CD4-positive, alpha-beta T cell (primary cell): ENCODE measurements around the gene RGR. TPM values are rescaled to one million over a fixed set of nuclear protein-coding genes. Genes with fewer than 3 reads are reported as not detected.

Source experiments
- ATAC-seq: fragments of 200-7000 bp; cut with Tn5 transposase; one replicate; pipeline ENCODE4 v1.10.0; 2022; ENCODE audit warnings: mild to moderate bottlenecking; ENCODE audit not compliant: poor library complexity
- CTCF ChIA-PET: fragments of 350-600 bp; sonication (Branson Sonifier 250); formaldehyde crosslinking; loops from one replicate; lab custom pipeline; 2021; ENCODE audit warnings: antibody characterized with exemption, inconsistent platforms; lab: Charles Lee
- POLR2A ChIA-PET: fragments of 350-600 bp; sonication (Branson Sonifier 250); formaldehyde crosslinking; loops from one replicate; lab custom pipeline; 2021; ENCODE audit warnings: antibody characterized with exemption, inconsistent platforms; lab: Charles Lee
- DNase-seq, 14 experiments: peaks; one replicate each; pipeline ENCODE4 v3.0.0-alpha.2; 2013 to 2020; ENCODE audit warnings: mixed read lengths in 2 of 14
- H3K27ac ChIP-seq, 2 donors: one replicate each; pipeline versions ENCODE4 v1.5.1 to v1.7.0; 2013; ENCODE audit warnings: low read length in 2 of 2, low read depth in 1 of 2, mild to moderate bottlenecking in 1 of 2
- H3K27me3 ChIP-seq, 2 experiments: 1 replicate in 1 of 2; 2 replicates in 1 of 2; pipeline versions ENCODE4 v1.6.1 to v1.7.0; 2013; ENCODE audit warnings: low read length in 2 of 2, control low read depth in 1 of 2, mild to moderate bottlenecking in 1 of 2, moderate library complexity in 1 of 2; ENCODE audit not compliant: insufficient read depth in 2 of 2, control insufficient read depth in 1 of 2
- H3K36me3 ChIP-seq: one replicate; pipeline ENCODE4 v1.6.1; 2013; ENCODE audit warnings: low read length, control low read depth; ENCODE audit not compliant: insufficient read depth
- H3K4me1 ChIP-seq: one replicate; pipeline ENCODE4 v1.6.1; 2013; ENCODE audit warnings: low read length, control low read depth; ENCODE audit not compliant: insufficient read depth
- H3K4me3 ChIP-seq: one replicate; pipeline ENCODE4 v1.5.1; 2013; ENCODE audit warnings: mild to moderate bottlenecking, low read length, moderate library complexity
- H3K9me3 ChIP-seq, 2 experiments: 1 replicate in 1 of 2; 2 replicates in 1 of 2; pipeline versions ENCODE4 v1.6.1 to v1.7.0; 2013; ENCODE audit warnings: low read length in 2 of 2, mild to moderate bottlenecking in 2 of 2, control low read depth in 1 of 2, moderate library complexity in 1 of 2; ENCODE audit not compliant: control insufficient read depth in 1 of 2, insufficient read depth in 1 of 2
- H3K27ac Mint-ChIP-seq: one replicate; pipeline ENCODE4 v1.8.0; 2020; ENCODE audit warnings: mixed read lengths
- H3K27me3 Mint-ChIP-seq: one replicate; pipeline ENCODE4 v1.8.0; 2021; ENCODE audit warnings: mixed read lengths
- H3K36me3 Mint-ChIP-seq: one replicate; pipeline ENCODE4 v1.8.0; 2021; ENCODE audit warnings: low read depth, mixed read lengths
- H3K4me1 Mint-ChIP-seq: one replicate; pipeline ENCODE4 v1.8.0; 2021; ENCODE audit warnings: low read depth, mixed read lengths
- H3K4me3 Mint-ChIP-seq: one replicate; pipeline ENCODE4 v1.8.0; 2020; ENCODE audit warnings: mild to moderate bottlenecking, mixed read lengths
- H3K9me3 Mint-ChIP-seq: one replicate; pipeline ENCODE4 v1.8.0; 2020; ENCODE audit warnings: mixed read lengths
- CTCF ChIP-seq: fragments of 200-600 bp; IDR thresholded peaks from one replicate; pipeline ENCODE4 v1.8.0; 2022; ENCODE audit warnings: antibody characterized with exemption, mild to moderate bottlenecking
- intact Hi-C, 2 experiments: fragments of 100-400 bp; cut with DNase I in 1 of 2; cut with micrococcal nuclease in 1 of 2; formaldehyde crosslinking; loops; one replicate each; pipeline versions ENCODE4 v1.15.1 to v1.9.0; 2023 to 2025; cut with DNase I, micrococcal nuclease
- total RNA-seq, 174 experiments: library from RNA in 2 of 174; stranded (reverse) in 2 of 174; gene quantifications; one replicate each; pipeline ENCODE4 v1.2.3 and lab custom pipeline; 2021 to 2026

Gene RGR
- total RNA-seq, 2 experiments from 2014 or later: not detected

GRCh38 chr10:84204122-84204521 is 40.7 kb upstream of the RGR start:
- no peak overlapping the region for H3K27ac Mint-ChIP-seq
- TF ChIP-seq CTCF: no peak

GRCh38 chr10:84204610-84205009 is 40.2 kb upstream of the RGR start:
- DNase-seq: no peak
- no peak for ATAC-seq
- intact Hi-C loops: loop anchor here (1.0 kb wide), 2 partner anchors 56 to 59 kb away; no protein-coding TSS in a partner anchor

More at GRCh38 chr10:84204122-84204521, 40.7 kb upstream of the RGR start:
- Histone ChIP-seq H3K27me3 (no peaks in the 10 kb centered on the region), H3K27ac (no peak overlapping the region), H3K9me3 (no peaks in the 10 kb centered on the region), H3K36me3 (no peaks in the 10 kb centered on the region), H3K4me1 (no peaks in the 10 kb centered on the region), H3K4me3 (no peak overlapping the region)
- peaks cover 15% of the 10 kb centered on the region for H3K27me3 Mint-ChIP-seq
- intact Hi-C loops: no loop called here
- POLR2A ChIA-PET: no interaction called here
- H3K4me3 Mint-ChIP-seq: no peak overlapping the region
- DNase-seq: no peak
- no peaks in the 10 kb centered on the region for H3K36me3 Mint-ChIP-seq
- H3K4me1 Mint-ChIP-seq: no peaks in the 10 kb centered on the region
- CTCF ChIA-PET: no interaction called here
- no peak for ATAC-seq
- H3K9me3 Mint-ChIP-seq: no peaks in the 10 kb centered on the region

GRCh38 chr10:84205049-84205852 is 39.6 kb upstream of the RGR start:
- H3K9me3 ChIP-seq: no peaks in the 10 kb centered on the region
- H3K36me3 ChIP-seq: no peaks in the 10 kb centered on the region
- Mint-ChIP-seq H3K36me3 (no peaks in the 10 kb centered on the region), H3K9me3 (no peaks in the 10 kb centered on the region), H3K4me3 (no peak overlapping the region), H3K27ac (no peak overlapping the region), H3K4me1 (no peaks in the 10 kb centered on the region), H3K27me3 (peaks cover 15% of the 10 kb centered on the region)
- intact Hi-C loops: loop anchor here (1.0 kb wide), 2 partner anchors 57 to 60 kb away; no protein-coding TSS in a partner anchor
- DNase-seq (peak; percentile 49 to 76 (median 59)), ATAC-seq (peak; percentile 92)
- H3K27me3 ChIP-seq: no peaks in the 10 kb centered on the region
- H3K27ac ChIP-seq: no peak overlapping the region
- TF ChIP-seq CTCF: peak; percentile 70
- no peak overlapping the region for H3K4me3 ChIP-seq
- no peaks in the 10 kb centered on the region for H3K4me1 ChIP-seq
- CTCF ChIA-PET: interaction anchor here (1.0 kb wide), 1 partner anchor 57 kb away, joined by 3 read pairs; no protein-coding TSS in a partner anchor
- POLR2A ChIA-PET: no interaction called here

More at GRCh38 chr10:84204610-84205009, 40.2 kb upstream of the RGR start:
- Histone ChIP-seq H3K9me3 (no peaks in the 10 kb centered on the region), H3K36me3 (no peaks in the 10 kb centered on the region), H3K4me1 (no peaks in the 10 kb centered on the region), H3K27ac (no peak overlapping the region), H3K4me3 (no peak overlapping the region), H3K27me3 (no peaks in the 10 kb centered on the region)
- H3K36me3 Mint-ChIP-seq: no peaks in the 10 kb centered on the region
- no peaks in the 10 kb centered on the region for H3K4me1 Mint-ChIP-seq
- TF ChIP-seq CTCF: no peak
- ChIA-PET CTCF (no interaction called here), POLR2A (no interaction called here)
- H3K4me3 Mint-ChIP-seq: no peak overlapping the region
- H3K27ac Mint-ChIP-seq: no peak overlapping the region
- H3K9me3 Mint-ChIP-seq: no peaks in the 10 kb centered on the region
- peaks cover 15% of the 10 kb centered on the region for H3K27me3 Mint-ChIP-seq
